ENCODE data around the gene TRIM4.

DNA sequence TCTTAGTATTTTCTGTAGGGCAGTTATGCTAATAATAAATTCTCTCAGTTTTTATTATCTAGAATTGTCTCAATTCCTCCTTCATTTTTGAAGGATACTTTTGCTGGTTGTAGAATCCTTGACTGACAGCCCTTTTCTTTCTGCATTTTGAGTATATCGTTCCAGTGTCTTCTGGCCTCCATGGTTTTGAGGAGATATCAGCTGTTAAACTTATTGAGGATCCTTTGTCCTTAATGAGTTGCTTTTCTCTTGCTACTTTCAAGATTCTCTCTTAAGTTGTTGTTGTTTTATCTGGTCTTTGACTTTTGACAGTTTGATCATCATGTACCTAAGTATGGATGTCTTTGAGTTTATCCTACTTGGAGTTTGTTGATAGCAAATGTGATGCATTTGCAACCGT, 19.0 kb upstream of the TRIM4 start:
- no peak for TF ChIP-seq EZH2 (IDR thresholded peaks at IDR 0.05; ENCODE audit: low read depth, unreplicated experiment)
- TF ChIP-seq, protein P1, sequence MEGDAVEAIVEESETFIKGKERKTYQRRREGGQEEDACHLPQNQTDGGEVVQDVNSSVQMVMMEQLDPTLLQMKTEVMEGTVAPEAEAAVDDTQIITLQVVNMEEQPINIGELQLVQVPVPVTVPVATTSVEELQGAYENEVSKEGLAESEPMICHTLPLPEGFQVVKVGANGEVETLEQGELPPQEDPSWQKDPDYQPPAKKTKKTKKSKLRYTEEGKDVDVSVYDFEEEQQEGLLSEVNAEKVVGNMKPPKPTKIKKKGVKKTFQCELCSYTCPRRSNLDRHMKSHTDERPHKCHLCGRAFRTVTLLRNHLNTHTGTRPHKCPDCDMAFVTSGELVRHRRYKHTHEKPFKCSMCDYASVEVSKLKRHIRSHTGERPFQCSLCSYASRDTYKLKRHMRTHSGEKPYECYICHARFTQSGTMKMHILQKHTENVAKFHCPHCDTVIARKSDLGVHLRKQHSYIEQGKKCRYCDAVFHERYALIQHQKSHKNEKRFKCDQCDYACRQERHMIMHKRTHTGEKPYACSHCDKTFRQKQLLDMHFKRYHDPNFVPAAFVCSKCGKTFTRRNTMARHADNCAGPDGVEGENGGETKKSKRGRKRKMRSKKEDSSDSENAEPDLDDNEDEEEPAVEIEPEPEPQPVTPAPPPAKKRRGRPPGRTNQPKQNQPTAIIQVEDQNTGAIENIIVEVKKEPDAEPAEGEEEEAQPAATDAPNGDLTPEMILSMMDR (conservative IDR thresholded peaks at IDR 0.05; ENCODE audit: low read depth in 2 of 2) = no peak
- TF ChIP-seq CREB1 (CRISPR knock-in tag; IDR thresholded peaks at IDR 0.05; ENCODE audit: low read depth) = no peak
- TF ChIP-seq, protein P2, sequence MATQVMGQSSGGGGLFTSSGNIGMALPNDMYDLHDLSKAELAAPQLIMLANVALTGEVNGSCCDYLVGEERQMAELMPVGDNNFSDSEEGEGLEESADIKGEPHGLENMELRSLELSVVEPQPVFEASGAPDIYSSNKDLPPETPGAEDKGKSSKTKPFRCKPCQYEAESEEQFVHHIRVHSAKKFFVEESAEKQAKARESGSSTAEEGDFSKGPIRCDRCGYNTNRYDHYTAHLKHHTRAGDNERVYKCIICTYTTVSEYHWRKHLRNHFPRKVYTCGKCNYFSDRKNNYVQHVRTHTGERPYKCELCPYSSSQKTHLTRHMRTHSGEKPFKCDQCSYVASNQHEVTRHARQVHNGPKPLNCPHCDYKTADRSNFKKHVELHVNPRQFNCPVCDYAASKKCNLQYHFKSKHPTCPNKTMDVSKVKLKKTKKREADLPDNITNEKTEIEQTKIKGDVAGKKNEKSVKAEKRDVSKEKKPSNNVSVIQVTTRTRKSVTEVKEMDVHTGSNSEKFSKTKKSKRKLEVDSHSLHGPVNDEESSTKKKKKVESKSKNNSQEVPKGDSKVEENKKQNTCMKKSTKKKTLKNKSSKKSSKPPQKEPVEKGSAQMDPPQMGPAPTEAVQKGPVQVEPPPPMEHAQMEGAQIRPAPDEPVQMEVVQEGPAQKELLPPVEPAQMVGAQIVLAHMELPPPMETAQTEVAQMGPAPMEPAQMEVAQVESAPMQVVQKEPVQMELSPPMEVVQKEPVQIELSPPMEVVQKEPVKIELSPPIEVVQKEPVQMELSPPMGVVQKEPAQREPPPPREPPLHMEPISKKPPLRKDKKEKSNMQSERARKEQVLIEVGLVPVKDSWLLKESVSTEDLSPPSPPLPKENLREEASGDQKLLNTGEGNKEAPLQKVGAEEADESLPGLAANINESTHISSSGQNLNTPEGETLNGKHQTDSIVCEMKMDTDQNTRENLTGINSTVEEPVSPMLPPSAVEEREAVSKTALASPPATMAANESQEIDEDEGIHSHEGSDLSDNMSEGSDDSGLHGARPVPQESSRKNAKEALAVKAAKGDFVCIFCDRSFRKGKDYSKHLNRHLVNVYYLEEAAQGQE (IDR thresholded peaks at IDR 0.05; ENCODE audit: unreplicated experiment) = no peak
